ENCODE measurements around the gene LRRC27.

Gene LRRC27

GRCh38 chr10:132360766-132361447, 28.9 kb downstream of the LRRC27 start:
- DNase-seq: peak; percentile 42

DNA sequence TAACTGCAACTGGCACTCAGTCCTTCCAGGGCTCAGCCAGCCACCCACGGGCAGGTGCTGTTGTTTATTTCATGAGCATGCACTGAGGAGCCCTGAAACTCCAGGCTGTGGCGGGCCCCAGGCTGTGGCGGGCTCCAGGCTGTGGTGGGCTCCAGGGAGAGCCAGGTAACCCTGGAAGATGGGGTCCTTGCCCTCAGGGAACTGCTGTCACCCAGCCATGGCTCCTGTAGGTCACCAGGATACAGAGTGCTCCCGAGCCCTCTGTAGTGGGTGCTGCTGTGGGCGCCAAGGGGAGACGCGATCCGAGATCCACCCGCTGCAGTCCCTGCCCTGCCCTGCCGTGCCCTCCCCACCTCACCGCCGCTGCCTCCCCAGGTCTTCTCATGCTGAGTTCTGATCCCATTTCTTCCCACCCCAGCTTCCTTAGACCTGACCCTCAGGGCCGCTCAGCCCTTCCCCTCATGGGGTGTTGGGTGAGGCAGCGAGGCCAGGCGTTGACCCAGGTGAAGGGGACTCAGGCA, 29.6 kb downstream of the LRRC27 start:
- no peak for DNase-seq

GRCh38 chr10:132362151-132362611, 30.2 kb downstream of the LRRC27 start:
- no peak for DNase-seq

DNA sequence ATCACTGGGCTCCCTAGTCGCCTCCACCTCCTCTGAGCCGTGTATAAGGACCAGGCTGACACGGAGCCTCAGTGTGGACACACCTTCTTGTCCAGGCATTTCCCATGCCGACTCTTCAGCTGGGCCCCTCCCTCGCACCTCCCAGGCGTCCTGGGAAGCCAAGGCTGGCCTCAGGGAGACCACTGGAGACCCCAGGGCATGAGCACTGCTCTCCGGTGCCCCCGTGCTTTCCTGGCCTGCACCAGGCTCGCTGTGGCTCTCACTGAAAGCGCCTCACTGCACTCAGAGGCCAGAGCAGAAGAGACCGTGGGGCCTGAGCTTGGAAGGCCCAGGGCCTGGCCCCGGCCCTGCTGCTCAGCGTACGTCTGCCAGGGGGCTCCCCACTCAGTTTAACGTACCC, 31.4 kb downstream of the LRRC27 start:
- DNase-seq: no peak

DNA sequence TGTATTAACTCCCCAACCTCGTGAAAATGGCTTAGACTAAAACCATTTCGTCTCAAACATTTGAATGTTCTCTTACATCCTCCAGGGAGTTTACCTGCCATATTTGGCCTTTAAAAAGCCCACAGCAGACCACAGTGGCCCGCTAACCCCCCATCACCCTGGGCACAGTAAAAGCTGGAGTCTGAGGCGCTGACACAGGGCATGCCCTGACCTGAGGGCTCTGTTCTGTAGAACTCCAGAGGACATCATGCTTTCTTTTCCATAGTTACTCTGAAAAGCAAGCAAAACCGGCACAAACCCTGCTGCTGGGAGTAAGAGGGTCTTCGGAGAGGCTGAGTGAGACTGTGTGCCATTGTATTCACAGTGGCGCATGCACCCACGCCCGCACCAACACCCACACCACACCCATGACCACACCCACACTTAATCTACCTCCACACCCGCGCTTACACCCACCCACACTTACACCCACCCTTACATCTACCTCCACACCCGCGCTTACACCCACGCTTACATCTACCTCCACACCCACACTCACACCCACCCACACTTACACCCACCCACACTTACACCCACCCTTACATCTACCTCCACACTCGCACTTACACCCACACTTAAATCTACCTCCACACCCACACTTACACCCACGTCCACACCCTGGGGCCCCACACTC, 32.1 kb downstream of the LRRC27 start:
- peak; percentile 70 for DNase-seq

- DNase-seq: peak; percentile 62
Observed at GRCh38 chr10:132364594-132364970, 32.6 kb downstream of the LRRC27 start.

GRCh38 chr10:132365102-132365501, 33.1 kb downstream of the LRRC27 start:
- DNase-seq: no peak

DNA sequence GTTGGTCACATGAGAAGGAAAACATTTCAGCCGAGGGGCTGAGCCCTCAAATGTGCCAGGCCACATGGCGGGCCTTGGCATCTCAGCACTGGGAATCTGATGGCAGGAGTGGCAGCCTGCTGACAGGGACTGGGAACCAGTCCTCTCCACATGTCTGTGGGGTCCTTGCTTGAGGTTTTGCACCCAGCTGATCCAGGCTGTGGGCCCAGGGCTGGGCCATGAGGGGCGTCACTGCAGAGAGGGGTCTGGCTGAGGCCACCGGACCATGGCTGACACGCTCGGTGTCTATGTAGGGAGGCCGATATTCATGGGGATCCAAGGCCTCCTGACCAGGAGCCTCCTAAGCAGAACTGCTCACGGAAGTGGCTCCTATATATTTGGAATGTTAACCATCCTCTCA, 34.0 kb downstream of the LRRC27 start:
- no peak for DNase-seq

DNA sequence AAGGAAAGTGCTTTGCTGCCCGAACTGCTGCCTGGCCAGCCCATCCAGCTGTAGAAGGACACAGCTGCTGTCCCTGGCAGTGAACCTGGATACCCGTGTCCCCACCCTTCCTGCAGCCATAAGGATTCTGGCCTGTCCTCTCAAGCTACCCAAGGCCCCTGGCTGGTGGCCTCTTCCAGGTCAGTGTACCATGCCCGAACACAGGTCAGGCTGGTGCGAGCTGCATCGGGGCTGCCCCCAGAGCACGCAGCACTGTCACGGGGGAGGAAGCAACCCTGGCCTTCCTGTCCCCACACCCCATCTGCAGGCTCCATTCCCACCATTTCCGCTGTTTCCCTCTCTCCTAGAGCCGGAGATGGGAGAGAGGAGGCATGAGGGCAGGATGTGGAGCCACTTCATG, 34.5 kb downstream of the LRRC27 start:
- DNase-seq: no peak

GRCh38 chr10:132368391-132368790, 36.4 kb downstream of the LRRC27 start:
- no peak for DNase-seq

- no peak for DNase-seq
Observed at GRCh38 chr10:132368881-132369635, 37.1 kb downstream of the LRRC27 start.

DNA sequence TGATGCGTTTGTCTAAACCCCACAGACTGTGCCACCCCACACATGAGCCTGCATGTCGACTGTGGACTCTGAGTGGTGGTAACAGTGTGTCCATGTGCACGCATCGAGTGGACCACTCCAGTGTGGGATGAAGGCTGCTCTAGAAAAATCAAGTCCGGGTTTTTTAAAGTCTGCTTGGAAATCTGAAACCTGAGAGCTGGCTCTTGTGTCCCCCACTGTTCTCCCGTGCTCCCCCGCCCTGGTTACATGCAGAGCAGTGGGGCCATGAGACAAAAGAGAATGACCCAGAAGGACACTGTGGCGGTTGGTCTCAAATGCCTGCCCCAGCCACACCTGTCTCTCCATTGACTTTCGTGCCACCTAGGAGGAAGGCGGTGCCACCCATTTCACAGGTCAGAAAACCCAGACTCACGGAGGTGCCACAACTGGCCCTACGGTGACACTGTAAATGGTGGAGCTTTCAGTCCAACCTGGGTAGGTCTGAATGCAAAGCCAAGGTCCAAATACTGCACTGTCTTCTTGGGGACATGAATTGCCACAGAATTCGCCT, 37.7 kb downstream of the LRRC27 start:
- no peak for DNase-seq

DNA sequence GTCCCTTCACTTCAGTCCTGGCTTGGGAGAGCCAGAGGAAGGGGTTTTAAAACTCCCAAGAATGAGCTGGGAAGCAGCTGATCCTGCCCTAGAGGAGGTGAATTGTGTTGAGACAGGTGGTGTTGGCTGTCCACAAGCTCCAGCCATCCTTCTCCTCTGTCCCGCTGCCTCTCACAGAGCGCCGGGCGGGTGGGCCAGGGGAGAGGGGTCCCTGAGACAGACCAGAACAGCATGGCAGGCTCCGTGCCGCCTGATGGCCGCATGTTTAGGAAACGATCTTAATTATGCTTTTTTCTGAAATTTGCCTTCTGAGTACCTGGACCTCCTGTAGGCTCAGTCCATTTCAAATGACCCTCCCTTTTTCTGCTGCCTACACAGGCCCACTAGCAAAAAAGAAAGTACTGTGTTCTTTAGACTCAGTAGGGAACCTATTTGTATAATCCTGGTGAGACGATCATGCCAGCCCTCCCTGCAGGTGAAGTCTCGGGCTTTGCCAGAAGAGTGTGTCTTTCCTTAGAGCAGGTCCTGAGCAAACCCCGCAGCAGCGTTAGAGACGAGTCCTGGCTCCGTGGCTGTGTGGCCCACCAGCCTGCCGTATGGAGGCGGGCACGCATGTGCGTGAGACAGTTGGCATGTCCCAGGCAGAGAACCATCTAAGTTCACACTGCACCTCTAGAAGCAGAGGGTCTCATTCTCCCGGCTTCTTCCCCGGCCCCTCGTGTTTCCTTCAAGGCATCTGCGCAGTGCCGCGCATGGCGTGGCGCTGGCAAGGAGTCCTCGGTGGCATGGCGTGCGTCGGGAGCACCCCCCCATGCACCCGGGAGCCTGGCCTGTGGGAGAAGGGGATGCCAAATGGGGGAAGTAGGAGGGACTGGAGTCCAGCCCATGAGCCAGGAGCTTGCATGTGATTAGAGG, 38.7 kb downstream of the LRRC27 start:
- no peak for DNase-seq

- no peak for DNase-seq
Observed at GRCh38 chr10:132371641-132372081, 39.7 kb downstream of the LRRC27 start.

- DNase-seq: no peak
Observed at GRCh38 chr10:132372516-132373095, 40.6 kb downstream of the LRRC27 start.

DNA sequence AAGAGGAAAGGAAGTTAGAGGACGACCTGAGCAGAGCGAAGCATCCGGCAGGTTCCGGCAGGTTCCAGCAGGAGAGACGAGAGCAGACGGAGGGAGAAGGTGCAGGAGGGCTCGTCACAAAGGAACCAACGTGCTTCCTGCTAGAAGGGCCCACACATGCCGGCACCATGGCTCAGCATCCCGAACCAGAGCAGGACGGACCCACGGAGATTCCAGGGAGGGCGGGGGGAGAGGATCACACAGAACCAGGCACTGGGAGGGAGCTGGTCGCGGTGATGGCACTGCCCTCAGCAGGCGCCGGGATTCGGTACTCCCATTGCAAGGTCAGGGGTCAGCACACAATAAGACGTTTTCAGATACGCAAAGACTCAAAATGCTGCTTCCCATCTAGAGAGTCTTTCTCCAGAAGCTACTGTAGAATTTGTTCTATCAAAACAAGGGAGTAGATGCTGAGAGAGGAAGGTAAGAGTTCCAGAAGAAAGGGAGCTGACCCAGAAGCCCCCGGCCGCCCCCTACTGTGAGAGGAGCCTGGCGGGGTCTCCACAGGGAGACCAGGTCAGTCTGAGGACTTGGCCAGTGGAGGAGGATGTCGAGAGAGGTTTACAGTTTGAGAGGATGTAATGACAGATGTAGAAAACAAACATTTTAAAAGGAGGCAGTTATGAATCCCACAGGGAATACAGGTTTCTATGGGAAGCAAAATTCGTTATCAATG, 41.4 kb downstream of the LRRC27 start:
- DNase-seq: no peak

- DNase-seq: no peak
Observed at GRCh38 chr10:132374176-132374575, 42.2 kb downstream of the LRRC27 start.

GRCh38 chr10:132374612-132375011, 42.6 kb downstream of the LRRC27 start:
- DNase-seq: no peak

- DNase-seq: no peak
Observed at GRCh38 chr10:132375116-132375794, 43.3 kb downstream of the LRRC27 start.

- DNase-seq: peak; percentile 36
Observed at GRCh38 chr10:132375795-132376297, 43.9 kb downstream of the LRRC27 start.
